Neural progenitor cell (in vitro differentiated cells): ENCODE results near the gene PRELP. TPM values are rescaled to one million over a fixed set of nuclear protein-coding genes. Genes with fewer than 3 reads are reported as not detected.
"Not testable (repeated sequence)": the region's sequence is repeated elsewhere in the genome, so short reads cannot be mapped to it uniquely, and the experiment has no call there.

ENCODE experiments used
- DNase-seq: peaks from one replicate; pipeline ENCODE4 v3.0.0-alpha.2; 2016; ENCODE audit warnings: low spot score
- H2AFZ ChIP-seq: fragments of 200-600 bp; sonication (generic); replicated peaks from 2 replicates; pipeline ENCODE4 v1.6.1; 2016; ENCODE audit warnings: antibody characterized with exemption
- H3F3A ChIP-seq: fragments of 200-600 bp; sonication (generic); 2 replicates; pipeline ENCODE4 v1.6.1; 2016; ENCODE audit warnings: antibody characterized with exemption, low read depth
- H3K27ac ChIP-seq: fragments of 200-600 bp; sonication (generic); 2 replicates; pipeline ENCODE4 v1.5.1; 2016; ENCODE audit warnings: mild to moderate bottlenecking
- H3K27me3 ChIP-seq: fragments of 200-600 bp; sonication (generic); 2 replicates; pipeline ENCODE4 v1.6.1; 2016; ENCODE audit warnings: mild to moderate bottlenecking, moderate library complexity
- H3K36me3 ChIP-seq: fragments of 200-600 bp; sonication (generic); 2 replicates; pipeline ENCODE4 v1.5.1; 2016
- H3K4me1 ChIP-seq: fragments of 200-600 bp; sonication (generic); 2 replicates; pipeline ENCODE4 v1.6.1; 2016; ENCODE audit warnings: mixed run types
- H3K4me2 ChIP-seq: fragments of 200-600 bp; sonication (generic); 2 replicates; pipeline ENCODE4 v1.6.1; 2016
- H3K4me3 ChIP-seq: fragments of 200-600 bp; sonication (generic); 2 replicates; pipeline ENCODE4 v1.5.1; 2016
- H3K79me2 ChIP-seq: fragments of 200-600 bp; sonication (generic); 2 replicates; pipeline ENCODE4 v1.6.1; 2016; ENCODE audit warnings: low read depth
- H3K9ac ChIP-seq: fragments of 200-600 bp; sonication (generic); 2 replicates; pipeline ENCODE4 v1.6.1; 2016
- H3K9me3 ChIP-seq: fragments of 200-600 bp; sonication (generic); 2 replicates; pipeline ENCODE4 v1.5.1; 2016; ENCODE audit warnings: low read depth
- H4K20me1 ChIP-seq: fragments of 200-600 bp; sonication (generic); 2 replicates; pipeline ENCODE4 v1.6.1; 2016; ENCODE audit warnings: low read depth
- H3K27ac Mint-ChIP-seq: 3 replicates; pipeline ENCODE4 v1.8.0; 2021; ENCODE audit warnings: mixed read lengths
- H3K27me3 Mint-ChIP-seq: 2 replicates; pipeline ENCODE4 v1.8.0; 2022; ENCODE audit warnings: low read depth, mild to moderate bottlenecking, inconsistent platforms, moderate library complexity, mixed read lengths; ENCODE audit not compliant: insufficient read depth
- H3K36me3 Mint-ChIP-seq: 3 replicates; pipeline ENCODE4 v1.8.0; 2021; ENCODE audit warnings: mixed read lengths
- H3K4me1 Mint-ChIP-seq: 3 replicates; pipeline ENCODE4 v1.8.0; 2021; ENCODE audit warnings: mixed read lengths
- H3K4me3 Mint-ChIP-seq: 3 replicates; pipeline ENCODE4 v1.8.0; 2021; ENCODE audit warnings: mild to moderate bottlenecking, moderate library complexity, mixed read lengths
- H3K9me3 Mint-ChIP-seq: 3 replicates; pipeline ENCODE4 v1.8.0; 2020; ENCODE audit warnings: mixed read lengths
- CTCF ChIP-seq: fragments of 200-600 bp; sonication (generic); IDR thresholded peaks from 2 replicates; pipeline ENCODE4 v1.5.1; 2017; ENCODE audit warnings: antibody characterized with exemption, mild to moderate bottlenecking
- EZH2 ChIP-seq: fragments of 200-600 bp; sonication (generic); IDR thresholded peaks from 2 replicates; pipeline ENCODE4 v1.6.1; 2017; ENCODE audit warnings: antibody characterized with exemption, mild to moderate bottlenecking, moderate library complexity
- EZH2phosphoT487 ChIP-seq: fragments of 200-600 bp; sonication (generic); IDR thresholded peaks from 2 replicates; pipeline ENCODE4 v1.6.1; 2017; ENCODE audit warnings: antibody characterized with exemption
- total RNA-seq: library from RNA; depleted of rRNA; stranded (reverse); fragments of >200 nt; gene quantifications from 2 replicates; pipeline ENCODE4 v1.2.3, GENCODE V29; 2015; ENCODE audit warnings: low replicate concordance

Gene PRELP
- total RNA-seq, 1 donor from 2014 or later = 0.26 TPM

GRCh38 chr1:203444171-203444576, 31.4 kb upstream of the PRELP start:
- Histone ChIP-seq H3K4me3 (no peak overlapping the region), H3K79me2 (no peaks in the 10 kb centered on the region), H4K20me1 (no peaks in the 10 kb centered on the region), H2AFZ (no peak overlapping the region), H3K4me1 (peaks cover 18% of the 10 kb centered on the region), H3K9ac (no peak overlapping the region), H3K36me3 (no peaks in the 10 kb centered on the region), H3K27me3 (no peaks in the 10 kb centered on the region), H3K27ac (no peak overlapping the region), H3F3A (no peaks in the 10 kb centered on the region), H3K9me3 (no peaks in the 10 kb centered on the region), H3K4me2 (no peak overlapping the region)
- Mint-ChIP-seq H3K4me3 (no peak overlapping the region), H3K36me3 (no peaks in the 10 kb centered on the region), H3K9me3 (peaks cover 15% of the 10 kb centered on the region), H3K27me3 (peaks cover 21% of the 10 kb centered on the region), H3K4me1 (peaks cover 23% of the 10 kb centered on the region), H3K27ac (no peak overlapping the region)
- DNase-seq = no peak
- TF ChIP-seq EZH2phosphoT487 = no peak
- no peak for TF ChIP-seq CTCF
- TF ChIP-seq EZH2 = no peak

DNA sequence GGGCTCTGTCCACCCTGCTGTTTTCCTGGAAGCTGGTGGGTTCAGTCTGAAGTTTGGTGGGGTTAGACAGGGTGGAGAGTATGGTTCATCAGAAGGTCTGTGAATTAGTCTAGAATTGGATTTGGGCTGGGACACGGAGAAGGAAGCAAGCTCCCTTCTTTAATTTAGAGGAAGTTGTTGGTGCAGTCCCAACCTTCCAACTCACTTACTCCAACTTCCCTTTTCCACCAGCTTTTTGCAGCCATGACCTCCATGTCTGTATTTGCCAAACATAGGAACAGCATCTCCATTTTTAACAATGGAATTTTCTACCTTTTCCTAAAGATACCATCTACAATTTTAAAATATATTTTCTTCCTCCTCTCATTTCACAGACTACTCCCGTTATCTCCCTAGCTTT, 28.5 kb upstream of the PRELP start:
- H3K9me3 ChIP-seq = no peaks in the 10 kb centered on the region
- Mint-ChIP-seq H3K27me3 (peaks cover 19% of the 10 kb centered on the region), H3K9me3 (peaks cover 15% of the 10 kb centered on the region), H3K27ac (no peak overlapping the region), H3K36me3 (no peaks in the 10 kb centered on the region), H3K4me1 (peaks cover 34% of the 10 kb centered on the region), H3K4me3 (no peak overlapping the region)
- no peaks in the 10 kb centered on the region for H4K20me1 ChIP-seq
- H3K27me3 ChIP-seq = no peaks in the 10 kb centered on the region
- TF ChIP-seq EZH2phosphoT487 = no peak
- TF ChIP-seq CTCF = no peak
- TF ChIP-seq EZH2 = no peak
- H3K27ac ChIP-seq = no peak overlapping the region
- DNase-seq = no peak
- no peak overlapping the region for H3K9ac ChIP-seq
- peaks cover 9% of the 10 kb centered on the region for H3K4me1 ChIP-seq
- H3F3A ChIP-seq = no peaks in the 10 kb centered on the region
- H3K79me2 ChIP-seq = no peaks in the 10 kb centered on the region
- H3K4me2 ChIP-seq = no peak overlapping the region
- H3K4me3 ChIP-seq = no peak overlapping the region
- H2AFZ ChIP-seq = no peak overlapping the region
- no peaks in the 10 kb centered on the region for H3K36me3 ChIP-seq

DNA sequence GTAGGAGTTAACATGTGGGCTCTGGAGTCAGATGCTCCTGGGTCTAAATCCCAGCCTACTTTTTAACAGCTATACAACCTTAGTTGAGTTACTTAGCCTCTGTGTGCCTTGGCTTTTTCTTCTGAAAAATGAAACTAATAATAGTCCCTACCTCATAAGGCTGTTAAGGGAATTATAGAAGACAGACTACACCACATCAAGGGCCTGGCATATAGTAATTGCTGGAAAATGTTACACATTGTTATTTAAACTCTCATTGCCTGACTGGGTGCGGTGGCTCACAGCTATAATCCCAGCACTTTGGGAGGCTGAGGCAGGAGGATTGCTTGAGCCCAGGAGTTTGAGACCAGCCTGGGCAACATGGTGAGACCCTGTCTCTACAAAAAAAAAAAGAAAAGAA, 28.0 kb upstream of the PRELP start:
- not testable (repeated sequence) for H3K36me3 Mint-ChIP-seq, H2AFZ ChIP-seq

GRCh38 chr1:203448521-203449061, 27.0 kb upstream of the PRELP start:
- TF ChIP-seq CTCF = no peak
- TF ChIP-seq EZH2phosphoT487 = no peak
- TF ChIP-seq EZH2 = no peak
- no peak overlapping the region for H2AFZ ChIP-seq
- H3K27me3 Mint-ChIP-seq = peaks cover 19% of the 10 kb centered on the region
- no peak overlapping the region for H3K27ac ChIP-seq
- no peaks in the 10 kb centered on the region for H3K27me3 ChIP-seq
- peak overlapping the region; percentile 18 for H3K4me3 Mint-ChIP-seq
- peaks cover 39% of the 10 kb centered on the region for H3K4me1 Mint-ChIP-seq
- H3K4me1 ChIP-seq = peaks cover 9% of the 10 kb centered on the region
- H3K4me3 ChIP-seq = no peak overlapping the region
- peaks cover 15% of the 10 kb centered on the region for H3K9me3 Mint-ChIP-seq
- H4K20me1 ChIP-seq = no peaks in the 10 kb centered on the region
- no peaks in the 10 kb centered on the region for H3F3A ChIP-seq
- no peak overlapping the region for H3K9ac ChIP-seq
- H3K27ac Mint-ChIP-seq = peak overlapping the region; percentile 25
- H3K36me3 Mint-ChIP-seq = no peaks in the 10 kb centered on the region
- H3K9me3 ChIP-seq = no peaks in the 10 kb centered on the region
- no peak overlapping the region for H3K4me2 ChIP-seq
- H3K36me3 ChIP-seq = no peaks in the 10 kb centered on the region
- DNase-seq = no peak
- H3K79me2 ChIP-seq = no peaks in the 10 kb centered on the region

More for the DNA sequence above, 28.0 kb upstream of the PRELP start:
- not testable (repeated sequence) for H3K27ac Mint-ChIP-seq, H3K9ac ChIP-seq, H3K4me2 ChIP-seq, H3K9me3 ChIP-seq, H3K36me3 ChIP-seq, H3F3A ChIP-seq, H4K20me1 ChIP-seq, H3K27ac ChIP-seq, DNase-seq, H3K4me3 Mint-ChIP-seq, H3K4me3 ChIP-seq, H3K4me1 ChIP-seq, H3K27me3 ChIP-seq, H3K79me2 ChIP-seq
- Mint-ChIP-seq H3K27me3 (peaks cover 19% of the 10 kb centered on the region), H3K4me1 (peaks cover 34% of the 10 kb centered on the region), H3K9me3 (peaks cover 15% of the 10 kb centered on the region)
